ENCODE data around the gene PARD3B. TPM values are rescaled to one million over a fixed set of nuclear protein-coding genes. Genes with fewer than 3 reads are reported as not detected.

The PARD3B gene
- total and polyA plus RNA-seq, 7 donors, result 3.2 to 64.0 (median 42.5) TPM

GRCh38 chr2:205456682-205457081 lies 911.4 kb downstream of the PARD3B start:
- no peak for DNase-seq
- TF ChIP-seq POLR2A (IDR thresholded peaks at IDR 0.05), result no peak
- no peak for TF ChIP-seq CTCF (IDR thresholded peaks at IDR 0.05)
- no peak for TF ChIP-seq EP300 (IDR thresholded peaks at IDR 0.05)
- TF ChIP-seq POLR2AphosphoS5 (IDR thresholded peaks at IDR 0.05), result no peak
- H3K27me3 ChIP-seq, result no peaks in the 10 kb centered on the region
- no peaks in the 10 kb centered on the region for H3K36me3 ChIP-seq
- no peak overlapping the region for H3K4me3 ChIP-seq
- no peaks in the 10 kb centered on the region for H3K9me3 ChIP-seq
- no peak overlapping the region for H3K27ac ChIP-seq
- 89 to 95% methylated on average over 1 of the region's 1 CpG for WGBS, 2 donors
- intact Hi-C loops (cut with DNase I), result no loop called here
- peaks cover 0 to 1% (median 0%) of the 10 kb centered on the region in 4 donors for H3K4me1 ChIP-seq

DNA sequence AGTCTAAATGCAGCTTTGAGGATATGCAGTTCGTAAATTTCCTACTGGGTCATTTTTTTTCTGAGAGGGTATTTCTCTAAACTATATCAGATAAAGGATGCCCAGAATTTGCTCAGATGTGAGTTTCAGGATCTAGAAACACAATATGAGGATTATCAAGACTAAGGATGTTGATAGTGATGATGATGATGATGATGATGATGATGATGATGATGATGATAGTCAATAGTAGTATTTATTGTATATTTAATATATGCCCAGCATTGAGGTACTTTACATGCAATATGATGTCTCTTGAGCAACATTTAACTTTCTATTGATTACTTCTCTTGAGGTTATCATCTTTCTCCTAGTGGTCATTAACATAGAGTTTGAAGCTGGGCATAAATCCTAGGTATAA lies 914.9 kb downstream of the PARD3B start:
- no peak overlapping the region for H3K4me3 ChIP-seq
- intact Hi-C loops (cut with DNase I), result no loop called here
- 93 to 97% methylated on average over 1 of the region's 1 CpG for WGBS, 2 donors

GRCh38 chr2:205461169-205461568 lies 915.9 kb downstream of the PARD3B start:
- intact Hi-C loops (cut with DNase I), result no loop called here

More for the DNA sequence above, 914.9 kb downstream of the PARD3B start:
- no peak overlapping the region for H3K27ac ChIP-seq
- DNase-seq, result no peak
- H3K4me1 ChIP-seq, result peaks cover 0 to 6% (median 0%) of the 10 kb centered on the region in 4 donors
- H3K36me3 ChIP-seq, result no peaks in the 10 kb centered on the region
- H3K9me3 ChIP-seq, result no peaks in the 10 kb centered on the region
- no peak for TF ChIP-seq CTCF (IDR thresholded peaks at IDR 0.05)
- no peak for TF ChIP-seq POLR2AphosphoS5 (IDR thresholded peaks at IDR 0.05)
- TF ChIP-seq EP300 (IDR thresholded peaks at IDR 0.05), result no peak
- TF ChIP-seq POLR2A (IDR thresholded peaks at IDR 0.05), result no peak
- H3K27me3 ChIP-seq, result no peaks in the 10 kb centered on the region

GRCh38 chr2:205461678-205462665 lies 916.7 kb downstream of the PARD3B start:
- no peak for DNase-seq
- TF ChIP-seq EP300 (IDR thresholded peaks at IDR 0.05) (no peak), POLR2A (IDR thresholded peaks at IDR 0.05) (no peak), POLR2AphosphoS5 (IDR thresholded peaks at IDR 0.05) (no peak), CTCF (IDR thresholded peaks at IDR 0.05) (no peak)
- H3K36me3 ChIP-seq, result no peaks in the 10 kb centered on the region
- H3K4me1 ChIP-seq, result peaks cover 0 to 6% (median 0%) of the 10 kb centered on the region in 4 donors
- 81 to 87% methylated on average over 6 of the region's 6 CpGs for WGBS, 2 donors
- H3K27me3 ChIP-seq, result no peaks in the 10 kb centered on the region
- no peaks in the 10 kb centered on the region for H3K9me3 ChIP-seq
- H3K4me3 ChIP-seq, result no peak overlapping the region
- intact Hi-C loops (cut with DNase I), result no loop called here
- no peak overlapping the region for H3K27ac ChIP-seq

More at GRCh38 chr2:205461169-205461568, 915.9 kb downstream of the PARD3B start:
- Histone ChIP-seq H3K4me1 (peaks cover 0 to 6% (median 0%) of the 10 kb centered on the region in 4 donors), H3K9me3 (no peaks in the 10 kb centered on the region), H3K27me3 (no peaks in the 10 kb centered on the region), H3K36me3 (no peaks in the 10 kb centered on the region), H3K4me3 (no peak overlapping the region), H3K27ac (no peak overlapping the region)
- WGBS, 2 donors, result 94 to 99% methylated on average over 4 of the region's 4 CpGs
- no peak for TF ChIP-seq POLR2AphosphoS5 (IDR thresholded peaks at IDR 0.05)
- no peak for DNase-seq

DNA sequence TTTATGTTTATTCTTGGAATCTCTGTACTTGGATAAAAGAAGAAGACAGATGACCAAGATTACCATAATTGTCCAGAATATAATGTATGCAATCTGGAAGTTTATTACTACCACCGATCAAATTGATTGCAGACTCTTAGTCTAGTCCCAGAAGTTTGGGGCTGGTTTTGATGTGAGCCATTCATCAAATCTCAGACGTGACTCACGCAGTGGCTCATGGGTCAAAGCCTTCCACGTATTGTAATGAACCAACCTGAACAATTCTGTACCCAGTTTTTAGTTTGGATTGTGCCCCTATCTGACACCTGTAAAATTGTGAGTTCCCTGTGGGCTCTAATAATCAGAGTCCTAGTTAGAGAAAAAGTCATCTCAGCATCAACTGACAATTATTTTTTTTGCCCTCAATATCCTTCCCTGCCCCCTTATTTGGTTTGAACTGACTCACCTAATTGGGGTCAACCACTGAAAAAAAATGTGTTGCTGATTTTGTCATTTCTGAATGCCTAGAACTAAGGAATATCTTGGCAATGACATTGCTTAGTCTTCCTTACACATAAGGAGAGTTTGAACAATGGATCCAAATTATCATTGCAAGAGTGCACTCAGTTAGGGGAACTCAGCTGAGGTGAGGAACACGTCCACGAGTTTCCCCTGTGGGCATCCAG lies 917.5 kb downstream of the PARD3B start:
- no peaks in the 10 kb centered on the region for H3K36me3 ChIP-seq
- H3K4me3 ChIP-seq, result no peak overlapping the region
- 91 to 95% methylated on average over 6 of the region's 6 CpGs for WGBS, 2 donors
- no peaks in the 10 kb centered on the region for H3K9me3 ChIP-seq
- peaks cover 0 to 6% (median 0%) of the 10 kb centered on the region in 4 donors for H3K4me1 ChIP-seq
- no peak for DNase-seq
- H3K27ac ChIP-seq, result no peak overlapping the region
- intact Hi-C loops (cut with DNase I), result no loop called here
- no peaks in the 10 kb centered on the region for H3K27me3 ChIP-seq
- TF ChIP-seq CTCF (IDR thresholded peaks at IDR 0.05), result no peak
- TF ChIP-seq POLR2AphosphoS5 (IDR thresholded peaks at IDR 0.05), result no peak
- TF ChIP-seq POLR2A (IDR thresholded peaks at IDR 0.05), result no peak
- no peak for TF ChIP-seq EP300 (IDR thresholded peaks at IDR 0.05)

All from sigmoid colon (tissue), 7 donors.